ENCODE data around the gene SYT6. TPM values are rescaled to one million over a fixed set of nuclear protein-coding genes. Genes with fewer than 3 reads are reported as not detected.

SYT6 gene
- total and polyA plus RNA-seq, 2 donors (not counting 1 experiment from before 2014, with no cell fraction given) = not detected

DNA sequence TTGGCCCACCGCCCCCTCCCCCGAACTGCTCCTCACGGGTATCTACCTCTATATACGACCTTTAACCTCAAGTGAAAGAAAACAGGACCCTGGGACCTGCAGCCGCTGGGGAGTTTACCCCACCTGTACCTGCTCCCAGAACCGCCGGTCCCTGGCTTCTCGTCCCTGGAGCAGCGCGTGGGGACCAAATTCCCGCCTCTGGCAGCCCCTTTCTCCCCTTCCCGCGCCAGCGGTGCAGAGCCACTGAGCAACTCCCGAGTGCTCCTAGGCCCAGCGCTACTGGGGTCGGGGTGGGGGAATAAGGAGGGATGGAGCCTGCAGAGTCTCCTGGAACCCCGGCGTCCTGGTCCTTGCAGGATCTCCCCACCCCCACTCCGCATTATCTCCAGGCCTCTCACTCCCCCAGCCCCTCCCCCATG lies 1.6 kb downstream of the SYT6 start:
- H3K4me2 ChIP-seq (ENCODE audit: extremely low read depth, insufficient read depth, low read length) = no peak overlapping the region
- peak overlapping the region in 1 of 4 experiments; percentile 28 for H3K4me3 ChIP-seq (replicated peaks in 1 of 4; ENCODE audit: control extremely low read depth in 1 of 4, insufficient read depth in 1 of 4, low read depth in 3 of 4, low read length in 4 of 4)
- H3K9ac ChIP-seq (ENCODE audit: insufficient read depth, low read length) = no peak overlapping the region
- no peak for DNase-seq (ENCODE audit: low read depth in 2 of 2)
- no peaks in the 10 kb centered on the region for H3K79me2 ChIP-seq (ENCODE audit: control insufficient read depth, insufficient read depth, low read length)
- H3K36me3 ChIP-seq (ENCODE audit: control insufficient read depth, insufficient read depth, low read length) = no peaks in the 10 kb centered on the region
- no peak overlapping the region for H3K27ac ChIP-seq (ENCODE audit: insufficient read depth, low read length)
- no peaks in the 10 kb centered on the region for H4K20me1 ChIP-seq (ENCODE audit: control insufficient read depth, extremely low read depth, insufficient read depth, low read length)
- no peak overlapping the region for H2AFZ ChIP-seq (ENCODE audit: low read length)
- no peaks in the 10 kb centered on the region for H3K4me1 ChIP-seq (ENCODE audit: control insufficient read depth, extremely low read depth, insufficient read depth, low read length)
- TF ChIP-seq, protein P1, sequence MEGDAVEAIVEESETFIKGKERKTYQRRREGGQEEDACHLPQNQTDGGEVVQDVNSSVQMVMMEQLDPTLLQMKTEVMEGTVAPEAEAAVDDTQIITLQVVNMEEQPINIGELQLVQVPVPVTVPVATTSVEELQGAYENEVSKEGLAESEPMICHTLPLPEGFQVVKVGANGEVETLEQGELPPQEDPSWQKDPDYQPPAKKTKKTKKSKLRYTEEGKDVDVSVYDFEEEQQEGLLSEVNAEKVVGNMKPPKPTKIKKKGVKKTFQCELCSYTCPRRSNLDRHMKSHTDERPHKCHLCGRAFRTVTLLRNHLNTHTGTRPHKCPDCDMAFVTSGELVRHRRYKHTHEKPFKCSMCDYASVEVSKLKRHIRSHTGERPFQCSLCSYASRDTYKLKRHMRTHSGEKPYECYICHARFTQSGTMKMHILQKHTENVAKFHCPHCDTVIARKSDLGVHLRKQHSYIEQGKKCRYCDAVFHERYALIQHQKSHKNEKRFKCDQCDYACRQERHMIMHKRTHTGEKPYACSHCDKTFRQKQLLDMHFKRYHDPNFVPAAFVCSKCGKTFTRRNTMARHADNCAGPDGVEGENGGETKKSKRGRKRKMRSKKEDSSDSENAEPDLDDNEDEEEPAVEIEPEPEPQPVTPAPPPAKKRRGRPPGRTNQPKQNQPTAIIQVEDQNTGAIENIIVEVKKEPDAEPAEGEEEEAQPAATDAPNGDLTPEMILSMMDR (conservative IDR thresholded peaks at IDR 0.05 in 1 of 2, IDR thresholded peaks at IDR 0.05 in 1 of 2; ENCODE audit: low read depth in 1 of 2, low read length in 2 of 2) = no peak
- peak; percentile 13 for TF ChIP-seq EZH2 (IDR thresholded peaks at IDR 0.05; ENCODE audit: low read length, missing control alignments)
- no peaks in the 10 kb centered on the region for H3K9me3 ChIP-seq (ENCODE audit: control insufficient read depth, insufficient read depth, low read depth, low read length)
- peaks cover 57% of the 10 kb centered on the region for H3K27me3 ChIP-seq (ENCODE audit: control insufficient read depth, insufficient read depth, low read length)

DNA sequence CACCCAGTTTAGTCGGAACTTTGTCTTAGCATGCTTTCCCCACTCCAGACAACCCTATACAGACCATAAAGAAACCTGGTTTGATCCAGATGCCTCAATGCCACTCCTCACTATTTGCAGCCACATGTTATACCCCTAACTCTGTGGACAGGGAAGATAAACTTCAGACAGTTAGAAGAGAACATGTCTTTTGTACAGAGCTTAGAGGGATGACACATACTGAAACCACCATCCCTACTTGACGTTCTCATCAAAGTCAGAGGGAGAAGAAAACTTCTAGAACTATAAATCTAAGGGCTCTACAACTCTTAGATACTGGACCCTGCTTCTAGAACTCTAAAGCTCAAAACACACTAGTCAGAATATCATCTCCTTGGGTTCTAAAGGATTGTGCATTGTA lies 3.7 kb downstream of the SYT6 start:
- Histone ChIP-seq H3K79me2 (ENCODE audit: control insufficient read depth, insufficient read depth, low read length) (no peaks in the 10 kb centered on the region), H3K36me3 (ENCODE audit: control insufficient read depth, insufficient read depth, low read length) (no peaks in the 10 kb centered on the region), H3K9me3 (ENCODE audit: control insufficient read depth, insufficient read depth, low read depth, low read length) (no peaks in the 10 kb centered on the region), H3K4me3 (replicated peaks in 1 of 4; ENCODE audit: control extremely low read depth in 1 of 4, insufficient read depth in 1 of 4, low read depth in 3 of 4, low read length in 4 of 4) (no peak overlapping the region), H4K20me1 (ENCODE audit: control insufficient read depth, extremely low read depth, insufficient read depth, low read length) (no peaks in the 10 kb centered on the region), H2AFZ (ENCODE audit: low read length) (no peak overlapping the region), H3K9ac (ENCODE audit: insufficient read depth, low read length) (no peak overlapping the region), H3K27me3 (ENCODE audit: control insufficient read depth, insufficient read depth, low read length) (peaks cover 47% of the 10 kb centered on the region), H3K4me2 (ENCODE audit: extremely low read depth, insufficient read depth, low read length) (no peak overlapping the region), H3K4me1 (ENCODE audit: control insufficient read depth, extremely low read depth, insufficient read depth, low read length) (no peaks in the 10 kb centered on the region), H3K27ac (ENCODE audit: insufficient read depth, low read length) (no peak overlapping the region)
- TF ChIP-seq, protein P1 (conservative IDR thresholded peaks at IDR 0.05 in 1 of 2, IDR thresholded peaks at IDR 0.05 in 1 of 2; ENCODE audit: low read depth in 1 of 2, low read length in 2 of 2) = no peak
- no peak for TF ChIP-seq EZH2 (IDR thresholded peaks at IDR 0.05; ENCODE audit: low read length, missing control alignments)
- no peak for DNase-seq (ENCODE audit: low read depth in 2 of 2)

- H3K9ac ChIP-seq (ENCODE audit: insufficient read depth, low read length) = no peak overlapping the region
- no peak for TF ChIP-seq EZH2 (IDR thresholded peaks at IDR 0.05; ENCODE audit: low read length, missing control alignments)
- TF ChIP-seq, protein P1 (conservative IDR thresholded peaks at IDR 0.05 in 1 of 2, IDR thresholded peaks at IDR 0.05 in 1 of 2; ENCODE audit: low read depth in 1 of 2, low read length in 2 of 2) = no peak
- H3K4me2 ChIP-seq (ENCODE audit: extremely low read depth, insufficient read depth, low read length) = no peak overlapping the region
- no peak overlapping the region for H3K27ac ChIP-seq (ENCODE audit: insufficient read depth, low read length)
- H2AFZ ChIP-seq (ENCODE audit: low read length) = no peak overlapping the region
- no peaks in the 10 kb centered on the region for H3K36me3 ChIP-seq (ENCODE audit: control insufficient read depth, insufficient read depth, low read length)
- no peak overlapping the region for H3K4me3 ChIP-seq (replicated peaks in 1 of 4; ENCODE audit: control extremely low read depth in 1 of 4, insufficient read depth in 1 of 4, low read depth in 3 of 4, low read length in 4 of 4)
- H3K9me3 ChIP-seq (ENCODE audit: control insufficient read depth, insufficient read depth, low read depth, low read length) = no peaks in the 10 kb centered on the region
- H4K20me1 ChIP-seq (ENCODE audit: control insufficient read depth, extremely low read depth, insufficient read depth, low read length) = no peaks in the 10 kb centered on the region
- no peaks in the 10 kb centered on the region for H3K79me2 ChIP-seq (ENCODE audit: control insufficient read depth, insufficient read depth, low read length)
- no peaks in the 10 kb centered on the region for H3K4me1 ChIP-seq (ENCODE audit: control insufficient read depth, extremely low read depth, insufficient read depth, low read length)
- peaks cover 39% of the 10 kb centered on the region for H3K27me3 ChIP-seq (ENCODE audit: control insufficient read depth, insufficient read depth, low read length)
- DNase-seq (ENCODE audit: low read depth in 2 of 2) = no peak
Observed at GRCh38 chr1:114149211-114149610, 4.5 kb downstream of the SYT6 start.
